ENCODE measurements around the gene SLC23A2.

Gene SLC23A2

DNA sequence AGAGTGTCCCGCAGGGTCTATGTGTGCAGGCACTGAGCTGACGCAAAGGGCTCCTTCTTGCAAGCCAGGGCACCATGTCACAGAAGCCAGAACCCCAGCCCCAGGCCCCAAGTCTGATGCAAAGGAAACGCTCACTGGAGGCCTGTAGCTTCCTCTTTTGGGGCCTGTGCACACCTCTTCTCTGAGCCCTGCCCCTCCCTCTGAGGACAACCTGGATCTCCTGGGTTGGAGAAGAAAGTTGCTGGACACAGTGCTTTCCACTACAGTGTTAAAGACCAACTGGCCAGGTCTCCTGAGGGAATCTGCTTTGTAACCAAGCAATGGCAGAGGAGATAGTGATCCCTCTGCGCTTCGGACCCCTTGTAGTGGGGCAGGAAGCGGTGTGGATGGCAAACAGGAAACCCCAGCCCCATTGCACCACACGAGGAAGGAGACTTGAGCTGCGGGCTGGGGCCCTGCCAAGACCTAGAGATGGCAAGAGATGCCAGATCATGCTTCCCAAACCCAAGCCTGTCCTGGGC is 189.6 kb downstream of the SLC23A2 start:
- DNase-seq = no peak

DNA sequence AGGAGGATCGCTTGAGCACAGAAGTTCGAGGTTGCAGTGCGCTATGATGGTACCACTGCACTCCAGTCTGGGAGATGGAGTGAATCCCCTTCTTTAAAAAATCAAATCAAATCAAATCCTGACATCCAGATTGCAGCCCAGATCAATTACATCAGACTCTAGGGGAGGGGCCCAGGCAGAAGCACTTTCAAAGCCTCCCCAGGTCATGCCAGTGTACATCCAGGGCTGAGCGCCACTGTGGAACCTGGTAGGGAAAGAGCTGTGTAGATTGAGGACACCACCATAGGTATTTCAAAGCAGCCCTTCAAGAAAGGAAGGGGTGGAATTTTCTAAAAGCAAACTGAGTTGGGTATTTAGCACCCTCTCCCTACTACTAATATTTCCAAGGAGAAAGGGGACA is 190.1 kb downstream of the SLC23A2 start:
- no peak for DNase-seq

GRCh38 chr20:4810426-4811019 is 190.8 kb downstream of the SLC23A2 start:
- no peak for DNase-seq

DNA sequence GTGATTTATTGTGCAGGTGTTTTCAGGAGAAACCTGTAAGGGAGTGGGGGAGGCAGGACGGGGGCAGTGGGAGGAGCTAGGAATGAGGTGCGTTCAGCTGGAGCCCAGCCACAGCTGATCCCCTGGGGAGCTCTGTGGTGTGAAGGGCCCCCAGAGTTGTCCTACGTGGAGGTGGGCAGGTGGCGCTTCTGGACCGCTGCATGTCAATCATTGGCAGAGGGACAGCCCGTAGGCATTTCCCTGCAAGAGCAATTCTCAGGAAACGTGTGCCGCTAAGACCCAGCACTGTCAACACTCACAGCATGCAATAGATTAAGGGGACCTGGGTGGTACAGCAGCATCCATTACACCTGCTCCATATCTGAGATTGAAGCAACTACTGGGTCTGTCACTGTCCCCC is 191.6 kb downstream of the SLC23A2 start:
- DNase-seq = no peak

DNA sequence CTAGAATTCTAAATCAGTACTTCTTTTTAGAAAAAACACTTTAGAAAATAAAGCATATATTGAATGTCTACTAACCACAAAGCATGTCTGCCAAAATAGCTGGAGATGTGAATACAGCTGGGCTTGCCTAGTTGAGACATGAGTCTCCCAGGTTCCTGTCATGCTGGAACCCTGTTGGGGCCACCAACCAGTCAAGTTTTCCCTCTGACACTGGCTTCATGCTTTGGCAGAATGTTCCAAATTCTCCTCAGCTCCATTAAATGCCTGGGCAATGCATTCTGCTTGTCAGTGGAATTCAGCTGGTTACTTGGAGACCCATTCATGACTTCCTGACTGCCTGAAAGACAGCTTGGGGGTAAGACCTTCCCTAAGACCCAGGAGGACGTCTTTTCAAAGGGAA is 192.4 kb downstream of the SLC23A2 start:
- DNase-seq = no peak

- DNase-seq = no peak
Measured at GRCh38 chr20:4805663-4806449, 195.5 kb downstream of the SLC23A2 start.

- no peak for DNase-seq
Measured at GRCh38 chr20:4802527-4802926, 198.8 kb downstream of the SLC23A2 start.

Data from NCI-H1092 (cell line).